Tibial nerve (tissue), 4 donors: Measurements from ENCODE around the gene C2.

Source experiments
- EP300 ChIP-seq, 2 donors: sonication (generic); formaldehyde crosslinking; IDR thresholded peaks; one replicate each; pipeline ENCODE4 v1.6.1; 2017; ENCODE audit warnings: antibody characterized with exemption in 2 of 2, mild to moderate bottlenecking in 1 of 2
- POLR2A ChIP-seq, 2 donors: fragments of 450-650 bp; IDR thresholded peaks; one replicate each; pipeline ENCODE4 v1.6.1; 2017; ENCODE audit warnings: antibody characterized with exemption in 2 of 2, mild to moderate bottlenecking in 2 of 2, moderate library complexity in 2 of 2
- TF ChIP-seq, protein P1 (sequence below), 5 experiments: fragments of 200-600 bp in 3 of 5; fragments of 450-650 bp in 2 of 5; sonication (generic) in 3 of 5; IDR thresholded peaks; one replicate each; pipeline ENCODE4 v1.5.1; 2016 to 2019; ENCODE audit warnings: antibody characterized with exemption in 5 of 5, mild to moderate bottlenecking in 3 of 5, moderate library complexity in 2 of 5

DNA sequence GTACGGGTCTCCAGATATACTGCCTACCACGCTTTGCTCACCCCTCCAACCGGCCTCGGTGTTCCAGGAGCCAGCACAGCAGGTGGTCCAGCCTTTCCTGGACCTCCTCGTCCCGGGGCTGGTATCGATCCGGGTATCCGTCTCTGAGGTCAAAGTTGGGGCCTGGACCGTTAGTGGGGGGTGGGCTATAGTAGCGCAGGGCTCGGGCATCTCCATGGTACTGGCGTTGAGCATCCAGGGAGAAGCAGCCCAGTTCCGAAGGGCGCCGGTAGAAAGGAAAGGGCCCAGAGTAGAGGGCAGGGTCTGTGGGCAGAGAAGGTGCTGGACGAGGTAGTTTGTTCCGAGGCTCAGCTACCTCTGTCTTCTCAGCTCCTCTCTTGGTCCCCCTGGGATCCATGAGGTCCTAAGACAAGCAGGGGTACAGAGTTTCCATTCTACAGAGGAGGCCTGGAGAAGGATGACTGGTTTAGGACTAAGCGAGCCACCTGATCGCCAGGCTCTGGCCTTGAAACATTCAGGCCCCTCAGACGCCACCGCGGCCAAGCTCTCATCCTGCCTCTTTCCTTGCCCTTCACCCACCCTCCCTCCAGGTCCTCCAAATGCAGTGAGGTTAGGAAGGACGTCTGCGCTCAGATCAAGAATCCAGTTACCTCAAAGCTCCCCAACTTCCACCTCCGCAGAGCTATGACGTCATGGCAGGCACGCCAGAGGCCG, 43.9 kb downstream of the C2 start:
- TF ChIP-seq, protein P1, sequence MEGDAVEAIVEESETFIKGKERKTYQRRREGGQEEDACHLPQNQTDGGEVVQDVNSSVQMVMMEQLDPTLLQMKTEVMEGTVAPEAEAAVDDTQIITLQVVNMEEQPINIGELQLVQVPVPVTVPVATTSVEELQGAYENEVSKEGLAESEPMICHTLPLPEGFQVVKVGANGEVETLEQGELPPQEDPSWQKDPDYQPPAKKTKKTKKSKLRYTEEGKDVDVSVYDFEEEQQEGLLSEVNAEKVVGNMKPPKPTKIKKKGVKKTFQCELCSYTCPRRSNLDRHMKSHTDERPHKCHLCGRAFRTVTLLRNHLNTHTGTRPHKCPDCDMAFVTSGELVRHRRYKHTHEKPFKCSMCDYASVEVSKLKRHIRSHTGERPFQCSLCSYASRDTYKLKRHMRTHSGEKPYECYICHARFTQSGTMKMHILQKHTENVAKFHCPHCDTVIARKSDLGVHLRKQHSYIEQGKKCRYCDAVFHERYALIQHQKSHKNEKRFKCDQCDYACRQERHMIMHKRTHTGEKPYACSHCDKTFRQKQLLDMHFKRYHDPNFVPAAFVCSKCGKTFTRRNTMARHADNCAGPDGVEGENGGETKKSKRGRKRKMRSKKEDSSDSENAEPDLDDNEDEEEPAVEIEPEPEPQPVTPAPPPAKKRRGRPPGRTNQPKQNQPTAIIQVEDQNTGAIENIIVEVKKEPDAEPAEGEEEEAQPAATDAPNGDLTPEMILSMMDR (IDR thresholded peaks at IDR 0.05) = no peak
- TF ChIP-seq EP300 (IDR thresholded peaks at IDR 0.05) (no peak), POLR2A (IDR thresholded peaks at IDR 0.05) (no peak)
